GM06990 (cell line): Measurements from ENCODE around the gene ARMC5.

Source experiments
- DNase-seq: peaks from one replicate; pipeline ENCODE4 v3.0.0-alpha.2; 2011; ENCODE audit not compliant: insufficient read length; ENCODE audit errors: extremely low read depth
- H3K27me3 ChIP-seq: replicated peaks from 2 replicates; pipeline ENCODE4 v1.6.0; 2011; ENCODE audit warnings: low read length; ENCODE audit not compliant: control insufficient read depth, insufficient read depth
- H3K36me3 ChIP-seq: 2 replicates; pipeline ENCODE4 v1.5.1; 2011; ENCODE audit warnings: low read length; ENCODE audit not compliant: control insufficient read depth, insufficient read depth
- H3K4me3 ChIP-seq: replicated peaks from 2 replicates; pipeline ENCODE4 v1.5.1; 2011; ENCODE audit warnings: low read depth, mild to moderate bottlenecking, control low read depth, low read length
- TF ChIP-seq, protein P1 (sequence below): IDR thresholded peaks from 2 replicates; pipeline ENCODE4 v1.5.1; 2011; ENCODE audit warnings: low read length, control low read depth, mild to moderate bottlenecking, inconsistent platforms; ENCODE audit not compliant: insufficient read depth, poor library complexity, severe bottlenecking

The ARMC5 gene

DNA sequence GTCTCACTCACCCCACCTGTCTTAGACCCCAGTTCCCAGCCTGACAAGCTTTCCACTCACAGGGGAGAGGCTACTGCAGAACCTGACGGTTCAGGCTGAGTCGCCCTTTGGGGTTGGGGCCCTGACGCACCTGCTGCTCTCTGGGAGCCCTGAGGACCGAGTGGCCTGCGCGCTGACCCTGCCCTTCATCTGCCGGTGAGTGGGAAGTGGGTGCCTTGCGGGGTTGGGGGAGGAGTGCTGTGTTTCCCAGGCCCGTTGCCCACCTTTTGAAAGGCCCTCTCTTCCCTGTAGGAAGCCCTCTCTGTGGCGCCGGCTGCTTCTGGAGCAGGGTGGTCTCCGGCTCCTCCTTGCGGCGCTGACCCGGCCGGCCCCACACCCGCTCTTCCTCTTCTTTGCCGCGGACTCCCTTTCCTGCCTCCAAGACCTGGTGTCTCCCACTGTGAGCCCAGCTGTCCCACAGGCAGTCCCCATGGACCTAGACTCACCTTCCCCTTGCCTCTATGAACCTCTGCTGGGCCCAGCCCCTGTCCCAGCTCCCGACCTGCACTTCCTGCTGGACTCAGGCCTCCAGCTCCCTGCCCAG is 6.6 kb downstream of the ARMC5 start:
- TF ChIP-seq, protein P1, sequence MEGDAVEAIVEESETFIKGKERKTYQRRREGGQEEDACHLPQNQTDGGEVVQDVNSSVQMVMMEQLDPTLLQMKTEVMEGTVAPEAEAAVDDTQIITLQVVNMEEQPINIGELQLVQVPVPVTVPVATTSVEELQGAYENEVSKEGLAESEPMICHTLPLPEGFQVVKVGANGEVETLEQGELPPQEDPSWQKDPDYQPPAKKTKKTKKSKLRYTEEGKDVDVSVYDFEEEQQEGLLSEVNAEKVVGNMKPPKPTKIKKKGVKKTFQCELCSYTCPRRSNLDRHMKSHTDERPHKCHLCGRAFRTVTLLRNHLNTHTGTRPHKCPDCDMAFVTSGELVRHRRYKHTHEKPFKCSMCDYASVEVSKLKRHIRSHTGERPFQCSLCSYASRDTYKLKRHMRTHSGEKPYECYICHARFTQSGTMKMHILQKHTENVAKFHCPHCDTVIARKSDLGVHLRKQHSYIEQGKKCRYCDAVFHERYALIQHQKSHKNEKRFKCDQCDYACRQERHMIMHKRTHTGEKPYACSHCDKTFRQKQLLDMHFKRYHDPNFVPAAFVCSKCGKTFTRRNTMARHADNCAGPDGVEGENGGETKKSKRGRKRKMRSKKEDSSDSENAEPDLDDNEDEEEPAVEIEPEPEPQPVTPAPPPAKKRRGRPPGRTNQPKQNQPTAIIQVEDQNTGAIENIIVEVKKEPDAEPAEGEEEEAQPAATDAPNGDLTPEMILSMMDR: no peak
- Histone ChIP-seq H3K27me3 (no peaks in the 10 kb centered on the region), H3K36me3 (peaks cover 27% of the 10 kb centered on the region), H3K4me3 (no peak overlapping the region)
- DNase-seq: no peak

- Histone ChIP-seq H3K27me3 (no peaks in the 10 kb centered on the region), H3K36me3 (peaks cover 27% of the 10 kb centered on the region), H3K4me3 (no peak overlapping the region)
- DNase-seq: no peak
- TF ChIP-seq, protein P1: no peak
These were observed 7.1 kb downstream of the ARMC5 start for GRCh38 chr16:31466381-31466841.

- TF ChIP-seq, protein P1: no peak
- Histone ChIP-seq H3K36me3 (peaks cover 27% of the 10 kb centered on the region), H3K4me3 (no peak overlapping the region), H3K27me3 (no peaks in the 10 kb centered on the region; the same call in 1 of the 2 replicates)
- no peak for DNase-seq
These were observed 8.0 kb downstream of the ARMC5 start for GRCh38 chr16:31467151-31467773.

- Histone ChIP-seq H3K27me3 (no peaks in the 10 kb centered on the region; the same call in 1 of the 2 replicates), H3K36me3 (peaks cover 25% of the 10 kb centered on the region), H3K4me3 (no peak overlapping the region)
- TF ChIP-seq, protein P1: no peak
- no peak for DNase-seq
These were observed 8.6 kb downstream of the ARMC5 start for GRCh38 chr16:31467858-31468257.

- H3K27me3 ChIP-seq: peaks cover 2% of the 10 kb centered on the region; the same call in 1 of the 2 replicates
- TF ChIP-seq, protein P1: no peak
- peaks cover 17% of the 10 kb centered on the region for H3K36me3 ChIP-seq
- no peak overlapping the region for H3K4me3 ChIP-seq
- DNase-seq: no peak
These were observed 11.3 kb downstream of the ARMC5 start for GRCh38 chr16:31470615-31471014.
